ENCODE data around the gene GRM8.

GRM8 gene

GRCh38 chr7:126720232-126720631 lies 532.5 kb downstream of the GRM8 start:
- Histone ChIP-seq H3K36me3 (ENCODE audit: control insufficient read depth, low read length) (no peaks in the 10 kb centered on the region), H3K4me1 (ENCODE audit: control insufficient read depth, low read length) (peaks cover 5% of the 10 kb centered on the region), H4K20me1 (ENCODE audit: control insufficient read depth, insufficient read depth, low read depth, low read length) (no peaks in the 10 kb centered on the region), H3K4me2 (ENCODE audit: low read length) (no peak overlapping the region), H3K9me2 (replicated peaks; ENCODE audit: control insufficient read depth, low read length) (no peaks in the 10 kb centered on the region), H3F3A (ENCODE audit: control insufficient read depth, insufficient read depth) (no peaks in the 10 kb centered on the region), H3K4me3 (ENCODE audit: low read length) (no peak overlapping the region), H3K27ac (ENCODE audit: low read depth, low read length) (no peak overlapping the region), H3K79me2 (ENCODE audit: control insufficient read depth, low read length) (no peaks in the 10 kb centered on the region), H3K9me3 (ENCODE audit: control insufficient read depth, insufficient read depth, low read length) (no peaks in the 10 kb centered on the region), H3K27me3 (ENCODE audit: control insufficient read depth, low read length) (no peaks in the 10 kb centered on the region)
- no peak for TF ChIP-seq EZH2phosphoT487 (IDR thresholded peaks at IDR 0.05; ENCODE audit: borderline replicate concordance, low read length)
- no peak for TF ChIP-seq CTCF (IDR thresholded peaks at IDR 0.05; ENCODE audit: low read depth, low read length, poor library complexity, severe bottlenecking)

- Histone ChIP-seq H3K36me3 (ENCODE audit: control insufficient read depth, low read length) (no peaks in the 10 kb centered on the region), H3K27me3 (ENCODE audit: control insufficient read depth, low read length) (no peaks in the 10 kb centered on the region), H4K20me1 (ENCODE audit: control insufficient read depth, insufficient read depth, low read depth, low read length) (no peaks in the 10 kb centered on the region), H3K4me1 (ENCODE audit: control insufficient read depth, low read length) (peaks cover 9% of the 10 kb centered on the region), H3K79me2 (ENCODE audit: control insufficient read depth, low read length) (no peaks in the 10 kb centered on the region), H3K4me2 (ENCODE audit: low read length) (no peak overlapping the region), H3K4me3 (ENCODE audit: low read length) (no peak overlapping the region), H3F3A (ENCODE audit: control insufficient read depth, insufficient read depth) (no peaks in the 10 kb centered on the region), H3K9me2 (replicated peaks; ENCODE audit: control insufficient read depth, low read length) (no peaks in the 10 kb centered on the region), H3K27ac (ENCODE audit: low read depth, low read length) (no peak overlapping the region), H3K9me3 (ENCODE audit: control insufficient read depth, insufficient read depth, low read length) (no peaks in the 10 kb centered on the region)
- TF ChIP-seq EZH2phosphoT487 (IDR thresholded peaks at IDR 0.05; ENCODE audit: borderline replicate concordance, low read length) (no peak), CTCF (IDR thresholded peaks at IDR 0.05; ENCODE audit: low read depth, low read length, poor library complexity, severe bottlenecking) (no peak)
Observed at GRCh38 chr7:126718419-126718818, 534.3 kb downstream of the GRM8 start.

GRCh38 chr7:126716321-126716720 lies 536.4 kb downstream of the GRM8 start:
- no peak overlapping the region for H3K27ac ChIP-seq (ENCODE audit: low read depth, low read length)
- no peaks in the 10 kb centered on the region for H3K9me2 ChIP-seq (replicated peaks; ENCODE audit: control insufficient read depth, low read length)
- peaks cover 4% of the 10 kb centered on the region for H3K9me3 ChIP-seq (ENCODE audit: control insufficient read depth, insufficient read depth, low read length)
- H3F3A ChIP-seq (ENCODE audit: control insufficient read depth, insufficient read depth): no peaks in the 10 kb centered on the region
- no peak overlapping the region for H3K4me2 ChIP-seq (ENCODE audit: low read length)
- H3K4me1 ChIP-seq (ENCODE audit: control insufficient read depth, low read length): peaks cover 9% of the 10 kb centered on the region
- no peaks in the 10 kb centered on the region for H3K79me2 ChIP-seq (ENCODE audit: control insufficient read depth, low read length)
- no peaks in the 10 kb centered on the region for H3K27me3 ChIP-seq (ENCODE audit: control insufficient read depth, low read length)
- H4K20me1 ChIP-seq (ENCODE audit: control insufficient read depth, insufficient read depth, low read depth, low read length): no peaks in the 10 kb centered on the region
- no peaks in the 10 kb centered on the region for H3K36me3 ChIP-seq (ENCODE audit: control insufficient read depth, low read length)
- no peak overlapping the region for H3K4me3 ChIP-seq (ENCODE audit: low read length)
- no peak for TF ChIP-seq CTCF (IDR thresholded peaks at IDR 0.05; ENCODE audit: low read depth, low read length, poor library complexity, severe bottlenecking)
- TF ChIP-seq EZH2phosphoT487 (IDR thresholded peaks at IDR 0.05; ENCODE audit: borderline replicate concordance, low read length): no peak

- Histone ChIP-seq H3K4me1 (ENCODE audit: control insufficient read depth, low read length) (peaks cover 6% of the 10 kb centered on the region), H4K20me1 (ENCODE audit: control insufficient read depth, insufficient read depth, low read depth, low read length) (no peaks in the 10 kb centered on the region)
- TF ChIP-seq CTCF (IDR thresholded peaks at IDR 0.05; ENCODE audit: low read depth, low read length, poor library complexity, severe bottlenecking): no peak
- no peak for TF ChIP-seq EZH2phosphoT487 (IDR thresholded peaks at IDR 0.05; ENCODE audit: borderline replicate concordance, low read length)
Observed at GRCh38 chr7:126715076-126715475, 537.7 kb downstream of the GRM8 start.

More at GRCh38 chr7:126715076-126715475, 537.7 kb downstream of the GRM8 start:
- Histone ChIP-seq H3K36me3 (ENCODE audit: control insufficient read depth, low read length) (no peaks in the 10 kb centered on the region), H3K27me3 (ENCODE audit: control insufficient read depth, low read length) (no peaks in the 10 kb centered on the region), H3K79me2 (ENCODE audit: control insufficient read depth, low read length) (no peaks in the 10 kb centered on the region), H3K4me2 (ENCODE audit: low read length) (no peak overlapping the region), H3K9me3 (ENCODE audit: control insufficient read depth, insufficient read depth, low read length) (peaks cover 6% of the 10 kb centered on the region), H3K9me2 (replicated peaks; ENCODE audit: control insufficient read depth, low read length) (no peaks in the 10 kb centered on the region), H3K27ac (ENCODE audit: low read depth, low read length) (no peak overlapping the region), H3K4me3 (ENCODE audit: low read length) (no peak overlapping the region), H3F3A (ENCODE audit: control insufficient read depth, insufficient read depth) (no peaks in the 10 kb centered on the region)
